OCI-LY7 (cell line): ENCODE measurements around the gene FOXF2.

Source experiments
- CTCF ChIP-seq: fragments of 200-600 bp; sonication (generic); conservative IDR thresholded peaks from 2 replicates; pipeline ENCODE4 v1.5.1; 2014; ENCODE audit warnings: mild to moderate bottlenecking, antibody characterized with exemption, low read length, moderate library complexity, mixed read lengths
- EZH2phosphoT487 ChIP-seq: fragments of 200-600 bp; sonication (generic); IDR thresholded peaks from 2 replicates; pipeline ENCODE4 v1.6.1; 2018; ENCODE audit warnings: low read depth, borderline replicate concordance, mild to moderate bottlenecking, mixed run types, antibody characterized with exemption, low read length, moderate library complexity, mixed read lengths

GRCh38 chr6:1404713-1405098 is 15.3 kb downstream of the FOXF2 start:
- TF ChIP-seq CTCF (no peak), EZH2phosphoT487 (no peak)
